Measurements from ENCODE around the gene LBP. TPM values are rescaled to one million over a fixed set of nuclear protein-coding genes. Genes with fewer than 3 reads are reported as not detected.

LBP gene
- polyA plus RNA-seq, 1 donor from 2014 or later: not detected

GRCh38 chr20:38302786-38303185 lies 43.5 kb upstream of the LBP start:
- H3K4me2 ChIP-seq (ENCODE audit: low read length): no peak overlapping the region
- TF ChIP-seq, protein P1, sequence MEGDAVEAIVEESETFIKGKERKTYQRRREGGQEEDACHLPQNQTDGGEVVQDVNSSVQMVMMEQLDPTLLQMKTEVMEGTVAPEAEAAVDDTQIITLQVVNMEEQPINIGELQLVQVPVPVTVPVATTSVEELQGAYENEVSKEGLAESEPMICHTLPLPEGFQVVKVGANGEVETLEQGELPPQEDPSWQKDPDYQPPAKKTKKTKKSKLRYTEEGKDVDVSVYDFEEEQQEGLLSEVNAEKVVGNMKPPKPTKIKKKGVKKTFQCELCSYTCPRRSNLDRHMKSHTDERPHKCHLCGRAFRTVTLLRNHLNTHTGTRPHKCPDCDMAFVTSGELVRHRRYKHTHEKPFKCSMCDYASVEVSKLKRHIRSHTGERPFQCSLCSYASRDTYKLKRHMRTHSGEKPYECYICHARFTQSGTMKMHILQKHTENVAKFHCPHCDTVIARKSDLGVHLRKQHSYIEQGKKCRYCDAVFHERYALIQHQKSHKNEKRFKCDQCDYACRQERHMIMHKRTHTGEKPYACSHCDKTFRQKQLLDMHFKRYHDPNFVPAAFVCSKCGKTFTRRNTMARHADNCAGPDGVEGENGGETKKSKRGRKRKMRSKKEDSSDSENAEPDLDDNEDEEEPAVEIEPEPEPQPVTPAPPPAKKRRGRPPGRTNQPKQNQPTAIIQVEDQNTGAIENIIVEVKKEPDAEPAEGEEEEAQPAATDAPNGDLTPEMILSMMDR (IDR thresholded peaks at IDR 0.05; ENCODE audit: poor library complexity, severe bottlenecking): no peak
- TF ChIP-seq POLR2AphosphoS5 (IDR thresholded peaks at IDR 0.05): no peak
- TF ChIP-seq EP300 (conservative IDR thresholded peaks at IDR 0.05; ENCODE audit: poor library complexity, severe bottlenecking): no peak
- TF ChIP-seq MXI1 (conservative IDR thresholded peaks at IDR 0.05; ENCODE audit: poor library complexity, severe bottlenecking): no peak
- no peak for TF ChIP-seq EZH2 (IDR thresholded peaks at IDR 0.05; ENCODE audit: borderline replicate concordance, insufficient read depth, low read length, poor library complexity, severe bottlenecking)
- no peak for TF ChIP-seq SMC3 (conservative IDR thresholded peaks at IDR 0.05; ENCODE audit: poor library complexity)
- TF ChIP-seq TAF1 (IDR thresholded peaks at IDR 0.05; ENCODE audit: low read depth): no peak
- no peak for TF ChIP-seq RAD21 (conservative IDR thresholded peaks at IDR 0.05)
- TF ChIP-seq, protein P2, sequence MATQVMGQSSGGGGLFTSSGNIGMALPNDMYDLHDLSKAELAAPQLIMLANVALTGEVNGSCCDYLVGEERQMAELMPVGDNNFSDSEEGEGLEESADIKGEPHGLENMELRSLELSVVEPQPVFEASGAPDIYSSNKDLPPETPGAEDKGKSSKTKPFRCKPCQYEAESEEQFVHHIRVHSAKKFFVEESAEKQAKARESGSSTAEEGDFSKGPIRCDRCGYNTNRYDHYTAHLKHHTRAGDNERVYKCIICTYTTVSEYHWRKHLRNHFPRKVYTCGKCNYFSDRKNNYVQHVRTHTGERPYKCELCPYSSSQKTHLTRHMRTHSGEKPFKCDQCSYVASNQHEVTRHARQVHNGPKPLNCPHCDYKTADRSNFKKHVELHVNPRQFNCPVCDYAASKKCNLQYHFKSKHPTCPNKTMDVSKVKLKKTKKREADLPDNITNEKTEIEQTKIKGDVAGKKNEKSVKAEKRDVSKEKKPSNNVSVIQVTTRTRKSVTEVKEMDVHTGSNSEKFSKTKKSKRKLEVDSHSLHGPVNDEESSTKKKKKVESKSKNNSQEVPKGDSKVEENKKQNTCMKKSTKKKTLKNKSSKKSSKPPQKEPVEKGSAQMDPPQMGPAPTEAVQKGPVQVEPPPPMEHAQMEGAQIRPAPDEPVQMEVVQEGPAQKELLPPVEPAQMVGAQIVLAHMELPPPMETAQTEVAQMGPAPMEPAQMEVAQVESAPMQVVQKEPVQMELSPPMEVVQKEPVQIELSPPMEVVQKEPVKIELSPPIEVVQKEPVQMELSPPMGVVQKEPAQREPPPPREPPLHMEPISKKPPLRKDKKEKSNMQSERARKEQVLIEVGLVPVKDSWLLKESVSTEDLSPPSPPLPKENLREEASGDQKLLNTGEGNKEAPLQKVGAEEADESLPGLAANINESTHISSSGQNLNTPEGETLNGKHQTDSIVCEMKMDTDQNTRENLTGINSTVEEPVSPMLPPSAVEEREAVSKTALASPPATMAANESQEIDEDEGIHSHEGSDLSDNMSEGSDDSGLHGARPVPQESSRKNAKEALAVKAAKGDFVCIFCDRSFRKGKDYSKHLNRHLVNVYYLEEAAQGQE (IDR thresholded peaks at IDR 0.05; ENCODE audit: borderline replicate concordance): no peak
- H3K9me3 ChIP-seq (ENCODE audit: low read length): no peaks in the 10 kb centered on the region
- H4K20me1 ChIP-seq (ENCODE audit: insufficient read depth): no peaks in the 10 kb centered on the region
- H2AFZ ChIP-seq (ENCODE audit: low read depth, low read length): no peak overlapping the region
- H3K27ac ChIP-seq (ENCODE audit: low read length): no peak overlapping the region
- H3K4me3 ChIP-seq (ENCODE audit: low read length): peak overlapping the region; percentile 34
- H3K36me3 ChIP-seq (ENCODE audit: insufficient read depth, low read length): no peaks in the 10 kb centered on the region
- H3F3A ChIP-seq (ENCODE audit: insufficient read depth, low read length, poor library complexity, severe bottlenecking): no peaks in the 10 kb centered on the region
- H3K79me2 ChIP-seq (replicated peaks; ENCODE audit: insufficient read depth, low read length): no peaks in the 10 kb centered on the region
- H3K9ac ChIP-seq (ENCODE audit: low read length): no peak overlapping the region
- no peaks in the 10 kb centered on the region for H3K27me3 ChIP-seq (ENCODE audit: insufficient read depth, low read depth, low read length)
- no peaks in the 10 kb centered on the region for H3K9me2 ChIP-seq (ENCODE audit: insufficient read depth, low read length)

GRCh38 chr20:38303908-38304379 lies 42.3 kb upstream of the LBP start, which contains the start of gene BPI:
TSS of gene BPI (plus strand) at chr20:38304156. CDS start at chr20:38304224, 68 bp downstream.
- Histone ChIP-seq H3K79me2 (replicated peaks; ENCODE audit: insufficient read depth, low read length) (no peaks in the 10 kb centered on the region), H3K9ac (ENCODE audit: low read length) (no peak within 1 kb of the TSS), H3K27me3 (ENCODE audit: insufficient read depth, low read depth, low read length) (no peaks in the 10 kb centered on the region), H3K4me3 (ENCODE audit: low read length) (peak within 1 kb of the TSS; percentile 34), H3K9me3 (ENCODE audit: low read length) (no peaks in the 10 kb centered on the region), H4K20me1 (ENCODE audit: insufficient read depth) (no peaks in the 10 kb centered on the region), H3F3A (ENCODE audit: insufficient read depth, low read length, poor library complexity, severe bottlenecking) (no peaks in the 10 kb centered on the region), H3K9me2 (ENCODE audit: insufficient read depth, low read length) (no peaks in the 10 kb centered on the region), H3K4me2 (ENCODE audit: low read length) (no peak within 1 kb of the TSS), H2AFZ (ENCODE audit: low read depth, low read length) (no peak within 1 kb of the TSS), H3K27ac (ENCODE audit: low read length) (no peak within 1 kb of the TSS), H3K36me3 (ENCODE audit: insufficient read depth, low read length) (no peaks in the 10 kb centered on the region)
- TF ChIP-seq POLR2AphosphoS5 (IDR thresholded peaks at IDR 0.05) (no peak), EP300 (conservative IDR thresholded peaks at IDR 0.05; ENCODE audit: poor library complexity, severe bottlenecking) (no peak), EZH2 (IDR thresholded peaks at IDR 0.05; ENCODE audit: borderline replicate concordance, insufficient read depth, low read length, poor library complexity, severe bottlenecking) (no peak), TAF1 (IDR thresholded peaks at IDR 0.05; ENCODE audit: low read depth) (no peak), RAD21 (conservative IDR thresholded peaks at IDR 0.05) (no peak), MXI1 (conservative IDR thresholded peaks at IDR 0.05; ENCODE audit: poor library complexity, severe bottlenecking) (no peak), SMC3 (conservative IDR thresholded peaks at IDR 0.05; ENCODE audit: poor library complexity) (no peak)
- TF ChIP-seq, protein P2 (IDR thresholded peaks at IDR 0.05; ENCODE audit: borderline replicate concordance): no peak
- TF ChIP-seq, protein P1 (IDR thresholded peaks at IDR 0.05; ENCODE audit: poor library complexity, severe bottlenecking): no peak

Data from neural cell (in vitro differentiated cells).